Progenitor cell of endocrine pancreas (in vitro differentiated cells): ENCODE data around the gene ATN1. TPM values are rescaled to one million over a fixed set of nuclear protein-coding genes. Genes with fewer than 3 reads are reported as not detected.
A peak's percentile ranks its signal among the peaks of the same experiment; 100 is the strongest.

Source experiments
- DNase-seq: peaks from one replicate; pipeline ENCODE4 v3.0.0; 2021; ENCODE audit warnings: low spot score; ENCODE audit not compliant: unreplicated experiment
- H3K27ac Mint-ChIP-seq: 2 replicates; pipeline ENCODE4 v1.8.0; 2021; ENCODE audit warnings: mild to moderate bottlenecking, moderate library complexity, mixed read lengths
- H3K27me3 Mint-ChIP-seq: 2 replicates; pipeline ENCODE4 v1.8.0; 2021; ENCODE audit warnings: mixed read lengths
- H3K36me3 Mint-ChIP-seq: 2 replicates; pipeline ENCODE4 v1.8.0; 2022; ENCODE audit warnings: mixed read lengths; ENCODE audit not compliant: insufficient read depth
- H3K4me1 Mint-ChIP-seq: 2 replicates; pipeline ENCODE4 v1.8.0; 2021; ENCODE audit warnings: low read depth, mixed read lengths
- H3K4me3 Mint-ChIP-seq: 2 replicates; pipeline ENCODE4 v1.8.0; 2021; ENCODE audit warnings: low read depth, mild to moderate bottlenecking, moderate library complexity, mixed read lengths
- H3K9me3 Mint-ChIP-seq: 2 replicates; pipeline ENCODE4 v1.8.0; 2021; ENCODE audit warnings: low read depth, mixed read lengths
- CTCF ChIP-seq: fragments of 200-600 bp; sonication (generic); IDR thresholded peaks from one replicate; pipeline ENCODE4 v1.5.0; 2021; ENCODE audit warnings: antibody characterized with exemption, mild to moderate bottlenecking; ENCODE audit not compliant: unreplicated experiment
- total RNA-seq: library from RNA; stranded (reverse); gene quantifications from 2 replicates; pipeline ENCODE4 v1.2.1, GENCODE V29; 2021

Gene ATN1
- total RNA-seq, 1 donor from 2014 or later, result 250 TPM

GRCh38 chr12:6963791-6964413 is 36.1 kb downstream of the ATN1 start:
- no peak for TF ChIP-seq CTCF
- no peaks in the 10 kb centered on the region for H3K9me3 Mint-ChIP-seq
- H3K4me1 Mint-ChIP-seq, result peaks cover 44% of the 10 kb centered on the region
- peak overlapping the region; percentile 97 for H3K4me3 Mint-ChIP-seq
- H3K27ac Mint-ChIP-seq, result peak overlapping the region; percentile 99
- H3K27me3 Mint-ChIP-seq, result no peaks in the 10 kb centered on the region
- H3K36me3 Mint-ChIP-seq, result peaks cover 22% of the 10 kb centered on the region
- DNase-seq, result no peak

GRCh38 chr12:6964605-6965025 is 36.9 kb downstream of the ATN1 start:
- H3K36me3 Mint-ChIP-seq, result peaks cover 22% of the 10 kb centered on the region
- peaks cover 50% of the 10 kb centered on the region for H3K4me1 Mint-ChIP-seq
- H3K27me3 Mint-ChIP-seq, result no peaks in the 10 kb centered on the region
- peak overlapping the region; percentile 99 for H3K27ac Mint-ChIP-seq
- DNase-seq, result no peak
- no peak for TF ChIP-seq CTCF
- peak overlapping the region; percentile 97 for H3K4me3 Mint-ChIP-seq
- H3K9me3 Mint-ChIP-seq, result no peaks in the 10 kb centered on the region

GRCh38 chr12:6965026-6965661 is 37.4 kb downstream of the ATN1 start:
- DNase-seq, result peak; percentile 90
- peak; percentile 96 for TF ChIP-seq CTCF
- peaks cover 53% of the 10 kb centered on the region for H3K4me1 Mint-ChIP-seq
- peak overlapping the region; percentile 99 for H3K27ac Mint-ChIP-seq
- H3K4me3 Mint-ChIP-seq, result peak overlapping the region; percentile 97
- peaks cover 22% of the 10 kb centered on the region for H3K36me3 Mint-ChIP-seq
- no peaks in the 10 kb centered on the region for H3K27me3 Mint-ChIP-seq
- H3K9me3 Mint-ChIP-seq, result no peaks in the 10 kb centered on the region

GRCh38 chr12:6965714-6966113 is 38.0 kb downstream of the ATN1 start:
- TF ChIP-seq CTCF, result no peak
- peaks cover 53% of the 10 kb centered on the region for H3K4me1 Mint-ChIP-seq
- no peak for DNase-seq
- peak overlapping the region; percentile 97 for H3K4me3 Mint-ChIP-seq
- H3K27me3 Mint-ChIP-seq, result no peaks in the 10 kb centered on the region
- no peaks in the 10 kb centered on the region for H3K9me3 Mint-ChIP-seq
- peaks cover 22% of the 10 kb centered on the region for H3K36me3 Mint-ChIP-seq
- H3K27ac Mint-ChIP-seq, result peak overlapping the region; percentile 99

GRCh38 chr12:6966351-6966750 is 38.6 kb downstream of the ATN1 start:
- H3K27me3 Mint-ChIP-seq, result no peaks in the 10 kb centered on the region
- no peak overlapping the region for H3K4me3 Mint-ChIP-seq
- peaks cover 22% of the 10 kb centered on the region for H3K36me3 Mint-ChIP-seq
- H3K27ac Mint-ChIP-seq, result peak overlapping the region; percentile 90
- TF ChIP-seq CTCF, result no peak
- DNase-seq, result no peak
- peaks cover 54% of the 10 kb centered on the region for H3K4me1 Mint-ChIP-seq
- H3K9me3 Mint-ChIP-seq, result no peaks in the 10 kb centered on the region
